Ectodermal cell (in vitro differentiated cells): ENCODE results near the gene SHMT1.
"Not testable (repeated sequence)": the region's sequence is repeated elsewhere in the genome, so short reads cannot be mapped to it uniquely, and the experiment has no call there.

Source experiments
- H3K27ac ChIP-seq: 2 replicates; pipeline ENCODE4 v1.7.0; 2013; ENCODE audit warnings: mild to moderate bottlenecking, low read depth, low read length; ENCODE audit not compliant: insufficient read depth, poor library complexity, severe bottlenecking
- H3K27me3 ChIP-seq: 2 replicates; pipeline ENCODE4 v1.7.0; 2013; ENCODE audit warnings: mild to moderate bottlenecking, low read length; ENCODE audit not compliant: insufficient read depth, control insufficient read depth, poor library complexity, severe bottlenecking
- H3K36me3 ChIP-seq: one replicate; pipeline ENCODE4 v1.7.0; 2013; ENCODE audit warnings: low read length; ENCODE audit not compliant: control insufficient read depth, insufficient read depth
- H3K4me1 ChIP-seq: one replicate; pipeline ENCODE4 v1.7.0; 2013; ENCODE audit warnings: low read length; ENCODE audit not compliant: control insufficient read depth, insufficient read depth
- H3K4me3 ChIP-seq: 2 replicates; pipeline ENCODE4 v1.7.0; 2013; ENCODE audit warnings: low read depth, low read length, control low read depth; ENCODE audit not compliant: insufficient read depth
- H3K9me3 ChIP-seq: 2 replicates; pipeline ENCODE4 v1.7.0; 2013; ENCODE audit warnings: mild to moderate bottlenecking, low read length, moderate library complexity; ENCODE audit not compliant: control insufficient read depth
- WGBS, 2 experiments: methylation state at CpG; one replicate each; pipeline ENCODE4 v1.1.7; 2013; ENCODE audit warnings: missing lambda C conversion rate in 2 of 2; 5-methylcytosine and 5-hydroxymethylcytosine counted together

The SHMT1 gene

GRCh38 chr17:18378205-18378505 lies 14.8 kb upstream of the SHMT1 start:
- H3K36me3 ChIP-seq = no peaks in the 10 kb centered on the region
- WGBS, 2 experiments = 93 to 94% methylated on average over 2 of the region's 2 CpGs
- no peak overlapping the region for H3K4me3 ChIP-seq

GRCh38 chr17:18377437-18378204 lies 14.3 kb upstream of the SHMT1 start, which contains the start of gene EVPLL:
Gene EVPLL, plus strand, starts transcription at chr17:18377778. Its CDS starts 3,160 bp downstream, at chr17:18380938.
- WGBS, 2 experiments = 89% methylated on average over 20 of the region's 20 CpGs
- H3K36me3 ChIP-seq = no peaks in the 10 kb centered on the region
- H3K4me3 ChIP-seq = no peak within 1 kb of the TSS
- no peak within 1 kb of the TSS for H3K27ac ChIP-seq
- H3K9me3 ChIP-seq = no peaks in the 10 kb centered on the region
- no peaks in the 10 kb centered on the region for H3K4me1 ChIP-seq
- no peaks in the 10 kb centered on the region for H3K27me3 ChIP-seq

More at GRCh38 chr17:18378205-18378505, 14.8 kb upstream of the SHMT1 start:
- Histone ChIP-seq H3K9me3 (no peaks in the 10 kb centered on the region), H3K27me3 (no peaks in the 10 kb centered on the region), H3K27ac (no peak overlapping the region), H3K4me1 (no peaks in the 10 kb centered on the region)

- no peaks in the 10 kb centered on the region for H3K9me3 ChIP-seq
- H3K27ac ChIP-seq = no peak overlapping the region
- 86 to 92% methylated on average over 7 of the region's 7 CpGs for WGBS, 2 experiments
- H3K4me3 ChIP-seq = no peak overlapping the region
- H3K36me3 ChIP-seq = no peaks in the 10 kb centered on the region
- H3K27me3 ChIP-seq = no peaks in the 10 kb centered on the region
- H3K4me1 ChIP-seq = no peaks in the 10 kb centered on the region
Observed at GRCh38 chr17:18374216-18374615, 10.9 kb upstream of the SHMT1 start.

- not testable (repeated sequence) for H3K27ac ChIP-seq, H3K27me3 ChIP-seq, H3K4me3 ChIP-seq, H3K9me3 ChIP-seq, H3K4me1 ChIP-seq, H3K36me3 ChIP-seq
- 94 to 99% methylated on average over 5 to 6 of the region's 6 CpGs for WGBS, 2 experiments
Observed at GRCh38 chr17:18373181-18373580, 9.8 kb upstream of the SHMT1 start.

- 93 to 96% methylated on average over 6 to 7 of the region's 7 CpGs for WGBS, 2 experiments
- Histone ChIP-seq H3K27me3 (no peaks in the 10 kb centered on the region), H3K4me1 (no peaks in the 10 kb centered on the region), H3K36me3 (no peaks in the 10 kb centered on the region), H3K9me3 (no peaks in the 10 kb centered on the region), H3K27ac (no peak overlapping the region), H3K4me3 (no peak overlapping the region)
Observed at GRCh38 chr17:18371455-18371854, 8.1 kb upstream of the SHMT1 start.

- Histone ChIP-seq H3K9me3 (no peaks in the 10 kb centered on the region), H3K36me3 (no peaks in the 10 kb centered on the region), H3K4me1 (no peaks in the 10 kb centered on the region), H3K27me3 (no peaks in the 10 kb centered on the region), H3K27ac (no peak overlapping the region), H3K4me3 (no peak overlapping the region)
- WGBS, 2 experiments = 91 to 92% methylated on average over 5 of the region's 5 CpGs
Observed at GRCh38 chr17:18370761-18371160, 7.4 kb upstream of the SHMT1 start.

- Histone ChIP-seq H3K36me3 (no peaks in the 10 kb centered on the region), H3K4me1 (no peaks in the 10 kb centered on the region), H3K27ac (no peak overlapping the region), H3K27me3 (no peaks in the 10 kb centered on the region), H3K4me3 (no peak overlapping the region), H3K9me3 (no peaks in the 10 kb centered on the region)
- WGBS, 2 experiments = 96 to 97% methylated on average over 8 of the region's 8 CpGs
Observed at GRCh38 chr17:18368946-18369345, 5.6 kb upstream of the SHMT1 start.

GRCh38 chr17:18364166-18364565 lies 816 bp upstream of the SHMT1 start:
- Histone ChIP-seq H3K27me3 (no peaks in the 10 kb centered on the region), H3K9me3 (no peaks in the 10 kb centered on the region), H3K27ac (no peak overlapping the region), H3K36me3 (no peaks in the 10 kb centered on the region), H3K4me3 (no peak overlapping the region), H3K4me1 (no peaks in the 10 kb centered on the region)
- WGBS, 2 experiments = 92 to 94% methylated on average over 4 to 6 of the region's 6 CpGs

- Histone ChIP-seq H3K9me3 (no peaks in the 10 kb centered on the region), H3K27me3 (no peaks in the 10 kb centered on the region), H3K4me1 (no peaks in the 10 kb centered on the region), H3K4me3 (peak overlapping the region; percentile 87), H3K36me3 (peaks cover 5% of the 10 kb centered on the region), H3K27ac (no peak overlapping the region)
- 10% methylated on average over 14 of the region's 14 CpGs for WGBS, 2 experiments
Observed at GRCh38 chr17:18362698-18363100, 651 bp downstream of the SHMT1 start.

- H3K4me1 ChIP-seq = no peaks in the 10 kb centered on the region
- peaks cover 5% of the 10 kb centered on the region for H3K36me3 ChIP-seq
- H3K4me3 ChIP-seq = peak overlapping the region; percentile 87
- no peaks in the 10 kb centered on the region for H3K9me3 ChIP-seq
- no peaks in the 10 kb centered on the region for H3K27me3 ChIP-seq
- 68 to 71% methylated on average over 15 of the region's 15 CpGs for WGBS, 2 experiments
- no peak overlapping the region for H3K27ac ChIP-seq
Observed at GRCh38 chr17:18361837-18362697, 1.3 kb downstream of the SHMT1 start.
